Hematopoietic multipotent progenitor cell treated with erythropoietin and hydrocortisone succinate and interleukin-3 and kit ligand, for 15 days (in vitro differentiated cells): Measurements from ENCODE around the gene SLC50A1.

ENCODE experiments used
- DNase-seq: peaks from one replicate; pipeline ENCODE4 v3.0.0-alpha.2; 2015; ENCODE audit warnings: low spot score

The SLC50A1 gene

DNA sequence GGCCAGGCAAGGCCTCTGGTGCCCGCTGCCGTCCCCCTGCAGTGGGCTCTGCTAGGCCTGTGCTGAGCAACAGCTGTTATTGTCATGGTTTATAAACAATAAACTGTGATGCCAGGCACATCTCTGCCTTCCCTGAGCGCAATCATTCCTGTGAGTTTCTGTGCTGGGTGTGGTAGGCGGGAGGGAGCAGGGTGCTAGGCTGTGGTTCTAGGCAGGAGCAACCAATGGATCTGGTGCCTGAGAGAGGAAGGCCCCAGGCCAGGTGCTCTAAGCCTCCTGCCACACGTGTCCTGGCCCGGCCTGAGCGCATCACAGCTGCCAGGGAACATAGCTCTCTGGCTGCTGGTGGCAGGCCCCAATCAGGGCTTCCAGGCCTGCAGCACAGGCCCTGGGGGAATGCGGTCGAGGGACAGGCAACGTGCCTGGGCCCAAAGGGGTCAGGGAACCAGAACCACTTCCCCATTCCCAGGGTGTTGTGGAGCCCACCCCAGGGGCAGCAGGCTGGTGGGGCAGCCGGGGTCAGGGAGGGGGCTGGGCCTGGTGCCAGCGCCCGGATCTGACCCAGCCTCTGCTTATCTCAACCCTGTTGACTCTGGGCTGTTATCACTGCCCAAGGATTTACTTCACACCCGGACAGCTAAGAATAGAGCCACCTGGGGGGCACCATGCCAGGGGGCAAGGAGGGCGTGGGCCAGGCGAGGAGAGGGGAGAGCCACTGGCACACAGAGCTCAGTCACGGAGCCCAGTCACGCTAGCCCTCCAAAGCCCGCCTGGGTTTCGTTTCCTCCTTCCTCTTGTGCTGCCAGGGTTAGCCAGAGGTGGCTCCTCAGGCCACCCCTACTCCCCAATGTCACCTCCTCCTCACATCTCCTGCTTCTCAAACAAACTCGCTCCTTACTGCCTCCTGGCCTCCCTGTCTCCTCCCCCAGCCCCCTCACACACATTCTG lies 49.5 kb downstream of the SLC50A1 start:
- DNase-seq = no peak

DNA sequence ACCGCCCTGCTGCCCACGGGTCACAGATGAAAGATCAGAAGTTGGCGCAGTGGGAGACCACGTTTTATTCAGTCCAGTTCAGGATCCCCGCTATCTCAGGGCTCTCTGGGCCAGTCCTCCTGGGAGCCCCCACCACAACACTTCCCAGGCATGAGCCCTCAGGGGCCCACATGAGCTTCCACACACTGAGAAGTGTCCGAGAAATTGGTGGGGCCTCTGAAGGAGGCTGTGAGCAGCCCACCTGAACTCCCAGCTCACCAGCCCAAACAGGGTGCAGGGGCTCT lies 50.1 kb downstream of the SLC50A1 start:
- no peak for DNase-seq

DNA sequence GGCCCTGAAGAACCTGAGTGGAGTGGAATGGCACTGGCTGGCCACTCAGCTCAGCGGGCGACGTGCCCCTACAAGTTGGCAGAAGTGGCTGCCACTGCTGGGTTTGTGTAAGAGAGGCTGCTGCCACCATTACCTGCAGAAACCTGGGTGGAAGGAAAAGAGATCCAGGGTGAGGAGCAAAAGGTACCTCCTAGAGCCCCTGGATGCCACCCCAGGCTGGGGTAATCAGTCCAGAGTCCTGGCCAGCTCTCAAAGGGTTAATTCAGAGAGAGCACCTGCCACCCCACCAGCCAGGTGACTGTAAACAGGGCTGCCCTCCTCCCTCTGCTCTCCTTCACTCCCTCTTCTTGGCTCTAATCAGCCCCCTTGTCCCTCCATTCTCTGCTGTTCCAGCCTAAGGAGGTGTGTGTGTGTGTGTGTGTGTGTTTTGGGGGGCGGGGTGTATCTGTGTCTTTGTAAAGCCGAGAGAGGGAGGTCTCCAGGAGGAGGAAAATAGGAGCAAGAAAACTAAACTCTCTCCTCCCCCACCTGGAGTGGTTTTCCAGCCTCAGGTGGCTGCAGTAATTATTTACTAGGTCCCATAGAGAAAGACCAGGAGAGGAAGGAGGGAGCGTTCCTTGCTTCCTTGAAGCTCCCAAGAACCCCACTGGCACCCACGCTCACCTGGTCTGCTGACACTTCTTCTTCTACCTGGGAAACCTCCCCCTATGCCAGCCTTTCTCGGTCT lies 50.6 kb downstream of the SLC50A1 start:
- DNase-seq = no peak

GRCh38 chr1:155186794-155187455 lies 51.3 kb downstream of the SLC50A1 start:
- no peak for DNase-seq

DNA sequence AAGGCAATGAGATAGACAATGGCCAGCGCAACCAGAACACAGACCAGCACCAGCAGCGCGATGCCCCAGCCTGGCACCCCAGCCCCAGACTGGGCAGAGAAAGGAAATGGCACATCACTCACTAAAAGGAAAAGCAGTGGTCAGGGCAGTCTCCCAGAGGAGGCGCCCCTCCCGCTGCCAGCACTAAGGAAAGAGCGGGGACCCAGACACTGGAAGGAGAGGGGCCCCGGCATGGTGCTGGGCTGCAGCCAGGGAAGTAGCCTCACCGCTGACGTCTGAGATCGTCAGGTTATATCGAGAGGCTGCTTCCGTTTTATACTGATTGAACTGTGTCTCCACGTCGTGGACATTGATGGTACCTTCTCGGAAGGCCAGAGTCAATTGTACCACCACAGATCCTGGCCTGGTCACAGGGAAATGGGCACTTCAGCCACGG lies 51.8 kb downstream of the SLC50A1 start:
- no peak for DNase-seq

DNA sequence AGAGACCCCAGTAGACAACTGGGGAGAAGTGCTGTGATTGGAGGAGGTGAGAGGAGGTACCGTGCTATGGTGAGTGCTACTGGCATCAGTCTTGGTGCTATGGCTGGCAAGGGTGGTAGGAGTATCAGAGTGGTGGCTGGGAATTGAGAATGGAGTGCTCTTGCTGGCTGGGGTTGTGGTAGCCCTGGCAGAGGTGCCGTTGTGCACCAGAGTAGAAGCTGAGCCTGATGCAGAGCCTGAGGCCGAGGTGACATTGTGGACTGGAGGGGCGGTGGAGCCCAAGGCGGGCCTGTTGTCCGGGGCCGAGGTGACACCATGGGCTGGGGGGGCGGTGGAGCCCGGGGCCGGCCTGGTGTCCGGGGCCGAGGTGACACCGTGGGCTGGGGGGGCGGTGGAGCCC lies 52.6 kb downstream of the SLC50A1 start:
- no peak for DNase-seq
